K562 (cell line): ENCODE results near the gene SPTLC3.

Experiments
- CTCF ChIP-seq, 3 experiments: IDR thresholded peaks in 2 of 3; conservative IDR thresholded peaks in 1 of 3; 2 replicates each; pipeline ENCODE4 v1.5.1; 2011 to 2012; ENCODE audit warnings: low read length in 3 of 3, mild to moderate bottlenecking in 3 of 3, control low read depth in 2 of 3, improper control_type of control experiment in 1 of 3, inconsistent platforms in 1 of 3, low read depth in 1 of 3, mixed read lengths in 1 of 3, moderate library complexity in 1 of 3; ENCODE audit not compliant: insufficient read depth in 2 of 3
- MAX ChIP-seq: sonication (generic); formaldehyde crosslinking; IDR thresholded peaks from 2 replicates; pipeline ENCODE4 v1.9.0; 2022; ENCODE audit warnings: mild to moderate bottlenecking, missing genetic modification reagents
- MTA2 ChIP-seq: fragments of 450-650 bp; IDR thresholded peaks from 2 replicates; pipeline ENCODE4 v1.6.1; 2016; ENCODE audit warnings: low read depth
- MYBL2 ChIP-seq, 2 experiments: fragments of 450-650 bp in 1 of 2; sonication (generic) in 1 of 2; formaldehyde crosslinking in 1 of 2; IDR thresholded peaks; 2 replicates each; pipeline versions ENCODE4 v1.6.1 to v1.8.1; 2017 to 2022; ENCODE audit warnings: borderline replicate concordance in 1 of 2, inconsistent platforms in 1 of 2, low read depth in 1 of 2, mild to moderate bottlenecking in 1 of 2, missing genetic modification reagents in 1 of 2, moderate library complexity in 1 of 2
- POLR2A ChIP-seq: fragments of 450-650 bp; conservative IDR thresholded peaks from 2 replicates; pipeline ENCODE4 v1.6.1; 2016
- POLR2AphosphoS5 ChIP-seq: IDR thresholded peaks from 2 replicates; pipeline ENCODE4 v1.6.1; 2011; ENCODE audit warnings: mild to moderate bottlenecking, low read depth, low read length, moderate library complexity; ENCODE audit not compliant: control insufficient read depth, insufficient read depth
- SAFB2 ChIP-seq: fragments of 200-400 bp; formaldehyde crosslinking; IDR thresholded peaks from 2 replicates; pipeline ENCODE4 v1.6.1; 2018; ENCODE audit warnings: borderline replicate concordance, low read length, low read depth, moderate library complexity; ENCODE audit not compliant: severe bottlenecking
- SMARCC2 ChIP-seq: fragments of 450-650 bp; IDR thresholded peaks from 2 replicates; pipeline ENCODE4 v1.6.1; 2017; ENCODE audit warnings: antibody characterized with exemption, moderate library complexity, mild to moderate bottlenecking, low read depth
- TAF1 ChIP-seq: IDR thresholded peaks from 2 replicates; pipeline ENCODE4 v1.6.1; 2011; ENCODE audit warnings: mild to moderate bottlenecking, low read length, moderate library complexity; ENCODE audit not compliant: insufficient read depth, control insufficient read depth, severe bottlenecking; ENCODE audit errors: extremely low read depth
- ZFP91 ChIP-seq: sonication (generic); formaldehyde crosslinking; IDR thresholded peaks from 2 replicates; pipeline ENCODE4 v1.8.0; 2022; ENCODE audit warnings: mild to moderate bottlenecking, missing genetic modification reagents
- ZNF282 ChIP-seq: sonication (generic); formaldehyde crosslinking; IDR thresholded peaks from 2 replicates; pipeline ENCODE4 v1.8.1; 2023; ENCODE audit warnings: missing genetic modification reagents
- ZNF609 ChIP-seq: sonication (generic); formaldehyde crosslinking; IDR thresholded peaks from 2 replicates; pipeline ENCODE4 v1.8.1; 2023; ENCODE audit warnings: missing genetic modification reagents, mild to moderate bottlenecking, borderline replicate concordance

- TF ChIP-seq CTCF (IDR thresholded peaks at IDR 0.05 in 2 of 3, conservative IDR thresholded peaks at IDR 0.05 in 1 of 3; ENCODE audit: insufficient read depth in 2 of 3, low read depth in 1 of 3, low read length in 3 of 3): no peak
- no peak for TF ChIP-seq SAFB2
- TF ChIP-seq POLR2A: no peak
- TF ChIP-seq ZNF609 (CRISPR knock-in tag): no peak
- no peak for TF ChIP-seq MTA2
- no peak for TF ChIP-seq ZFP91 (CRISPR knock-in tag)
- TF ChIP-seq MAX: no peak
- no peak for TF ChIP-seq ZNF282 (CRISPR knock-in tag)
- TF ChIP-seq MYBL2 (IDR thresholded peaks at IDR 0.05; ENCODE audit: low read depth): no peak
- no peak for TF ChIP-seq MYBL2 (CRISPR knock-in tag; IDR thresholded peaks at IDR 0.05; ENCODE audit: borderline replicate concordance)
- no peak for TF ChIP-seq TAF1
- TF ChIP-seq POLR2AphosphoS5: no peak
- TF ChIP-seq SMARCC2: no peak
These were observed 165.6 kb downstream of the SPTLC3 start for GRCh38 chr20:13174402-13174801.
